HG02759 (cell line): ENCODE measurements around the gene COA1.
"Not testable (repeated sequence)": the region's sequence is repeated elsewhere in the genome, so short reads cannot be mapped to it uniquely, and the experiment has no call there.

Experiments used
- ATAC-seq: cut with Tn5 transposase; IDR thresholded peaks from one replicate; pipeline ENCODE4 v1.9.1; 2021; ENCODE audit warnings: mild to moderate bottlenecking, moderate library complexity; ENCODE audit not compliant: unreplicated experiment

The COA1 gene

GRCh38 chr7:43729214-43729923 lies at the start of gene COA1:
COA1 (minus strand) TSS chr7:43729523; CDS start chr7:43648614, 80,909 bp downstream.
- peak; percentile 91 for ATAC-seq

- not testable (repeated sequence) for ATAC-seq
Observed at GRCh38 chr7:43778293-43779044, 49.1 kb upstream of the COA1 start.

GRCh38 chr7:43775255-43775654 lies 45.9 kb upstream of the COA1 start:
- not testable (repeated sequence) for ATAC-seq

GRCh38 chr7:43773268-43773667 lies 43.9 kb upstream of the COA1 start:
- not testable (repeated sequence) for ATAC-seq

- no peak for ATAC-seq
Observed at GRCh38 chr7:43771573-43771972, 42.2 kb upstream of the COA1 start.

GRCh38 chr7:43771128-43771527 lies 41.8 kb upstream of the COA1 start:
- no peak for ATAC-seq

- ATAC-seq, result no peak
Observed at GRCh38 chr7:43769791-43770465, 40.6 kb upstream of the COA1 start.

GRCh38 chr7:43769281-43769680 lies 40.0 kb upstream of the COA1 start:
- no peak for ATAC-seq

- ATAC-seq, result no peak
Observed at GRCh38 chr7:43768887-43769272, 39.6 kb upstream of the COA1 start.

GRCh38 chr7:43768201-43768886 lies 39.0 kb upstream of the COA1 start:
- no peak for ATAC-seq

- ATAC-seq, result no peak
Observed at GRCh38 chr7:43767311-43767710, 38.0 kb upstream of the COA1 start.

- no peak for ATAC-seq
Observed at GRCh38 chr7:43766564-43766963, 37.2 kb upstream of the COA1 start.

GRCh38 chr7:43764807-43765491 lies 35.6 kb upstream of the COA1 start:
- no peak for ATAC-seq

GRCh38 chr7:43764039-43764761 lies 34.9 kb upstream of the COA1 start:
- ATAC-seq, result peak; percentile 44

- ATAC-seq, result no peak
Observed at GRCh38 chr7:43763183-43763582, 33.9 kb upstream of the COA1 start.

GRCh38 chr7:43761938-43762692 lies 32.8 kb upstream of the COA1 start:
- no peak for ATAC-seq

- ATAC-seq, result no peak
Observed at GRCh38 chr7:43761382-43761781, 32.1 kb upstream of the COA1 start.

- no peak for ATAC-seq
Observed at GRCh38 chr7:43760861-43761260, 31.5 kb upstream of the COA1 start.
